H7 (cell line): Measurements from ENCODE around the gene TMEM237. TPM values are rescaled to one million over a fixed set of nuclear protein-coding genes. Genes with fewer than 3 reads are reported as not detected.

Experiments
- DNase-seq: peaks from one replicate; pipeline ENCODE4 v3.0.0; 2012
- H3K27me3 ChIP-seq: 2 replicates; pipeline ENCODE4 v1.6.0; 2011; ENCODE audit warnings: mild to moderate bottlenecking, low read length; ENCODE audit not compliant: control insufficient read depth, insufficient read depth
- H3K36me3 ChIP-seq: replicated peaks from 2 replicates; pipeline ENCODE4 v1.5.1; 2011; ENCODE audit warnings: low read length; ENCODE audit not compliant: control insufficient read depth, insufficient read depth
- H3K4me3 ChIP-seq: 2 replicates; pipeline ENCODE4 v1.5.1; 2011; ENCODE audit warnings: low read depth, mild to moderate bottlenecking, control low read depth, low read length, moderate library complexity; ENCODE audit not compliant: insufficient read depth
- total RNA-seq: library from RNA; depleted of rRNA; stranded (reverse); fragments of >200 nt; shearing (Covaris generic); gene quantifications from 2 replicates; pipeline ENCODE4 v1.2.3, GENCODE V29; 2014

TMEM237 gene
- total RNA-seq, 1 experiment from 2014 or later = 32.5 TPM

- no peak overlapping the region for H3K4me3 ChIP-seq
- H3K36me3 ChIP-seq = peaks cover 7% of the 10 kb centered on the region
- H3K27me3 ChIP-seq = no peaks in the 10 kb centered on the region
- no peak for DNase-seq
Measured at GRCh38 chr2:201622306-201622970, 20.9 kb downstream of the TMEM237 start.

- no peak overlapping the region for H3K4me3 ChIP-seq
- H3K27me3 ChIP-seq = no peaks in the 10 kb centered on the region
- DNase-seq = no peak
- peaks cover 7% of the 10 kb centered on the region for H3K36me3 ChIP-seq
Measured at GRCh38 chr2:201621293-201621999, 21.9 kb downstream of the TMEM237 start.

GRCh38 chr2:201618744-201619662 is 24.3 kb downstream of the TMEM237 start:
- Histone ChIP-seq H3K27me3 (no peaks in the 10 kb centered on the region), H3K36me3 (peaks cover 2% of the 10 kb centered on the region; the same call in 1 of the 2 replicates), H3K4me3 (no peak overlapping the region)
- peak; percentile 39 for DNase-seq

- DNase-seq = no peak
- Histone ChIP-seq H3K36me3 (no peaks in the 10 kb centered on the region), H3K27me3 (no peaks in the 10 kb centered on the region), H3K4me3 (no peak overlapping the region)
Measured at GRCh38 chr2:201608021-201608420, 35.3 kb downstream of the TMEM237 start.

GRCh38 chr2:201607568-201607967 is 35.7 kb downstream of the TMEM237 start:
- no peaks in the 10 kb centered on the region for H3K27me3 ChIP-seq
- DNase-seq = no peak
- H3K4me3 ChIP-seq = no peak overlapping the region
- H3K36me3 ChIP-seq = no peaks in the 10 kb centered on the region

- H3K36me3 ChIP-seq = no peaks in the 10 kb centered on the region
- no peaks in the 10 kb centered on the region for H3K27me3 ChIP-seq
- no peak for DNase-seq
- no peak overlapping the region for H3K4me3 ChIP-seq
Measured at GRCh38 chr2:201600906-201601305, 42.4 kb downstream of the TMEM237 start.

- no peaks in the 10 kb centered on the region for H3K36me3 ChIP-seq
- DNase-seq = no peak
- H3K27me3 ChIP-seq = no peaks in the 10 kb centered on the region
- no peak overlapping the region for H3K4me3 ChIP-seq
Measured at GRCh38 chr2:201597397-201597796, 45.9 kb downstream of the TMEM237 start.

GRCh38 chr2:201580486-201580885 is 62.8 kb downstream of the TMEM237 start:
- no peak for DNase-seq
- H3K27me3 ChIP-seq = no peaks in the 10 kb centered on the region
- H3K36me3 ChIP-seq = no peaks in the 10 kb centered on the region
- H3K4me3 ChIP-seq = no peak overlapping the region

GRCh38 chr2:201579536-201579935 is 63.8 kb downstream of the TMEM237 start:
- H3K36me3 ChIP-seq = no peaks in the 10 kb centered on the region
- DNase-seq = no peak
- H3K4me3 ChIP-seq = no peak overlapping the region
- H3K27me3 ChIP-seq = no peaks in the 10 kb centered on the region

- H3K36me3 ChIP-seq = no peaks in the 10 kb centered on the region
- H3K4me3 ChIP-seq = no peak overlapping the region
- no peaks in the 10 kb centered on the region for H3K27me3 ChIP-seq
- DNase-seq = no peak
Measured at GRCh38 chr2:201575971-201576370, 67.3 kb downstream of the TMEM237 start.

GRCh38 chr2:201574766-201575165 is 68.5 kb downstream of the TMEM237 start:
- no peaks in the 10 kb centered on the region for H3K36me3 ChIP-seq
- no peak for DNase-seq
- H3K4me3 ChIP-seq = no peak overlapping the region
- H3K27me3 ChIP-seq = no peaks in the 10 kb centered on the region

- no peak overlapping the region for H3K4me3 ChIP-seq
- H3K36me3 ChIP-seq = no peaks in the 10 kb centered on the region
- DNase-seq = no peak
- no peaks in the 10 kb centered on the region for H3K27me3 ChIP-seq
Measured at GRCh38 chr2:201572846-201573508, 70.3 kb downstream of the TMEM237 start.
